ENCODE measurements around the gene DUT. TPM values are rescaled to one million over a fixed set of nuclear protein-coding genes. Genes with fewer than 3 reads are reported as not detected.

The DUT gene
- total RNA-seq, 1 experiment from 2014 or later, result 130 TPM

DNA sequence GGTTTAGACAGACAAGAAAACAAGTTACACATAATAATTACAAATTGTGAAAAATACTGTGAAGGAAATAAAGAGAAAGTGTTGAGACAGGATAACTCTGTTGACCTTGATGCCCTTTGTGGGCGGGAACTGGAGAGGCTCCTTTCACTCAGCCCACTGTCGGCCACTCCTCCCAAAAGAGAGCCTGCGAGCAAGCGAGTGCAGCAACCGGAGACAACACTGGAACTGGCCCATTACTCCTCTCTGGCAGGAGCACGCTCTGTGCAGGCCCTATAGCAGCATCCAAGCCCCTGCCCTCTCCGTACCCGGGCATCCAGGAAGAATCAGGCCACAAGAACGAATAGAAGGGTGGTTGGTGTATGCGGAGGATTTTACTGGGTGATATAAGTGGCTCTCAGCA, 16.2 kb upstream of the DUT start:
- ATAC-seq, result no peak
- ChIA-PET POLR2A (no interaction called here), RAD21 (ENCODE audit: low non-redundant PET in 1 of 2, low total read pairs in 2 of 2, uncharacterized antibody in 2 of 2, unreplicated experiment in 2 of 2) (no interaction called here), CTCF (no interaction called here)
- TF ChIP-seq ZFX (IDR thresholded peaks at IDR 0.05) (no peak), RAD21 (IDR thresholded peaks at IDR 0.05; ENCODE audit: low read depth) (no peak), TCF7L2 (IDR thresholded peaks at IDR 0.05; ENCODE audit: borderline replicate concordance, extremely low read depth, insufficient read depth, insufficient read length) (no peak), EZH2phosphoT487 (IDR thresholded peaks at IDR 0.05; ENCODE audit: borderline replicate concordance) (no peak), SRF (IDR thresholded peaks at IDR 0.05; ENCODE audit: low read depth) (no peak), YY1 (IDR thresholded peaks at IDR 0.05; ENCODE audit: extremely low read depth, insufficient replicate concordance, low read depth, low read length) (no peak), POLR2AphosphoS5 (IDR thresholded peaks at IDR 0.05; ENCODE audit: low read depth, low read length) (no peak), ZNF274 (IDR thresholded peaks at IDR 0.05; ENCODE audit: low read depth, low read length) (no peak), FOSL1 (IDR thresholded peaks at IDR 0.05; ENCODE audit: low read depth) (no peak)
- TF ChIP-seq, protein P1, sequence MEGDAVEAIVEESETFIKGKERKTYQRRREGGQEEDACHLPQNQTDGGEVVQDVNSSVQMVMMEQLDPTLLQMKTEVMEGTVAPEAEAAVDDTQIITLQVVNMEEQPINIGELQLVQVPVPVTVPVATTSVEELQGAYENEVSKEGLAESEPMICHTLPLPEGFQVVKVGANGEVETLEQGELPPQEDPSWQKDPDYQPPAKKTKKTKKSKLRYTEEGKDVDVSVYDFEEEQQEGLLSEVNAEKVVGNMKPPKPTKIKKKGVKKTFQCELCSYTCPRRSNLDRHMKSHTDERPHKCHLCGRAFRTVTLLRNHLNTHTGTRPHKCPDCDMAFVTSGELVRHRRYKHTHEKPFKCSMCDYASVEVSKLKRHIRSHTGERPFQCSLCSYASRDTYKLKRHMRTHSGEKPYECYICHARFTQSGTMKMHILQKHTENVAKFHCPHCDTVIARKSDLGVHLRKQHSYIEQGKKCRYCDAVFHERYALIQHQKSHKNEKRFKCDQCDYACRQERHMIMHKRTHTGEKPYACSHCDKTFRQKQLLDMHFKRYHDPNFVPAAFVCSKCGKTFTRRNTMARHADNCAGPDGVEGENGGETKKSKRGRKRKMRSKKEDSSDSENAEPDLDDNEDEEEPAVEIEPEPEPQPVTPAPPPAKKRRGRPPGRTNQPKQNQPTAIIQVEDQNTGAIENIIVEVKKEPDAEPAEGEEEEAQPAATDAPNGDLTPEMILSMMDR (IDR thresholded peaks at IDR 0.05 in 2 of 3, conservative IDR thresholded peaks at IDR 0.05 in 1 of 3; ENCODE audit: borderline replicate concordance in 1 of 3, insufficient read depth in 1 of 3, low read depth in 2 of 3, low read length in 2 of 3), result no peak
- TF ChIP-seq, protein P2, sequence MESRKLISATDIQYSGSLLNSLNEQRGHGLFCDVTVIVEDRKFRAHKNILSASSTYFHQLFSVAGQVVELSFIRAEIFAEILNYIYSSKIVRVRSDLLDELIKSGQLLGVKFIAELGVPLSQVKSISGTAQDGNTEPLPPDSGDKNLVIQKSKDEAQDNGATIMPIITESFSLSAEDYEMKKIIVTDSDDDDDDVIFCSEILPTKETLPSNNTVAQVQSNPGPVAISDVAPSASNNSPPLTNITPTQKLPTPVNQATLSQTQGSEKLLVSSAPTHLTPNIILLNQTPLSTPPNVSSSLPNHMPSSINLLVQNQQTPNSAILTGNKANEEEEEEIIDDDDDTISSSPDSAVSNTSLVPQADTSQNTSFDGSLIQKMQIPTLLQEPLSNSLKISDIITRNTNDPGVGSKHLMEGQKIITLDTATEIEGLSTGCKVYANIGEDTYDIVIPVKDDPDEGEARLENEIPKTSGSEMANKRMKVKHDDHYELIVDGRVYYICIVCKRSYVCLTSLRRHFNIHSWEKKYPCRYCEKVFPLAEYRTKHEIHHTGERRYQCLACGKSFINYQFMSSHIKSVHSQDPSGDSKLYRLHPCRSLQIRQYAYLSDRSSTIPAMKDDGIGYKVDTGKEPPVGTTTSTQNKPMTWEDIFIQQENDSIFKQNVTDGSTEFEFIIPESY (IDR thresholded peaks at IDR 0.05; ENCODE audit: extremely low read depth, insufficient replicate concordance, low read length), result no peak
- Histone ChIP-seq H4K20me1 (ENCODE audit: insufficient read depth) (no peaks in the 10 kb centered on the region), H3K4me3 (replicated peaks in 1 of 2; ENCODE audit: low read depth in 1 of 2, low read length in 2 of 2) (no peak overlapping the region), H3K9me3 (ENCODE audit: control insufficient read depth in 1 of 2, insufficient read depth in 1 of 2, low read depth in 1 of 2, low read length in 2 of 2) (no peaks in the 10 kb centered on the region), H3K9me2 (ENCODE audit: insufficient read depth) (no peaks in the 10 kb centered on the region), H3K27ac (ENCODE audit: low read depth, low read length) (no peak overlapping the region), H3K4me1 (ENCODE audit: control insufficient read depth in 1 of 2, insufficient read depth in 2 of 2, low read length in 2 of 2) (no peaks in the 10 kb centered on the region), H3K27me3 (ENCODE audit: insufficient read depth, low read length) (no peaks in the 10 kb centered on the region), H3K36me3 (ENCODE audit: control insufficient read depth in 1 of 2, insufficient read depth in 2 of 2, low read length in 2 of 2) (no peaks in the 10 kb centered on the region), H3K79me2 (ENCODE audit: insufficient read depth, low read length) (no peaks in the 10 kb centered on the region), H3K4me2 (ENCODE audit: low read length) (no peak overlapping the region), H3K9ac (ENCODE audit: low read length) (no peak overlapping the region), H2AFZ (ENCODE audit: low read depth, low read length, poor library complexity, severe bottlenecking) (no peak overlapping the region)
- intact Hi-C loops (cut with micrococcal nuclease), result no loop called here
- no peak for DNase-seq (ENCODE audit: low read depth, low spot score)
- BruUV-seq (replicated peaks), result no TSS peak
